K562 (cell line): ENCODE data around the gene PNKD. TPM values are rescaled to one million over a fixed set of nuclear protein-coding genes. Genes with fewer than 3 reads are reported as not detected.

Source experiments
- ATAC-seq: fragments of 200-7000 bp; cut with Tn5 transposase; 3 replicates; pipeline ENCODE4 v1.9.1; 2020; ENCODE audit warnings: moderate library complexity
- BruUV-seq: library from RNA; stranded (reverse); fragments of 400-500 nt; replicated peaks from 2 replicates; lab custom pipeline; 2021; lab: Mats Ljungman, UMichigan
- CTCF ChIA-PET: fragments of 300-600 bp; formaldehyde crosslinking; extraction: SDS; loops from one replicate; lab custom pipeline; 2021; ENCODE audit warnings: low intra/inter-chr PET ratio; lab: Yijun Ruan, JAX
- POLR2A ChIA-PET: fragments of 300-600, 350-650 bp; sonication (Branson Sonifier 250); formaldehyde crosslinking; extraction: SDS; loops from one replicate; lab custom pipeline; 2021; ENCODE audit warnings: antibody characterized with exemption, inconsistent platforms; lab: Yijun Ruan, JAX
- DNase-seq, 4 experiments: peaks; one replicate each; pipeline versions ENCODE4 v3.0.0 to v3.0.0-alpha.2; 2011 to 2018; ENCODE audit warnings: low spot score in 3 of 4, mixed read lengths in 3 of 4; ENCODE audit errors: extremely low read depth in 1 of 4
- FAIRE-seq: peaks from 2 replicates; lab custom pipeline; 2011; peaks lifted over from hg19 to GRCh38; lab: Jason Lieb, UNC
- H2AFZ ChIP-seq: 2 replicates; pipeline ENCODE4 v1.6.0; 2011; ENCODE audit warnings: low read depth, low read length, control low read depth, inconsistent platforms
- H3K27ac ChIP-seq: fragments of 200-600 bp; 3 replicates; pipeline ENCODE4 v1.8.0; 2011; ENCODE audit warnings: low read depth, mild to moderate bottlenecking, control low read depth, inconsistent platforms, low read length, moderate library complexity, mixed read lengths; ENCODE audit errors: extremely low read depth
- H3K27me3 ChIP-seq, 2 experiments: fragments of 300-600 bp in 1 of 2; 2 replicates in 1 of 2; 3 replicates in 1 of 2; pipeline versions ENCODE4 v1.6.0 to v1.8.0; 2011; ENCODE audit warnings: inconsistent platforms in 2 of 2, low read length in 2 of 2, mild to moderate bottlenecking in 1 of 2, mixed read lengths in 1 of 2, moderate library complexity in 1 of 2; ENCODE audit not compliant: control insufficient read depth in 2 of 2, insufficient read depth in 2 of 2
- H3K36me3 ChIP-seq: fragments of 300-600 bp; 3 replicates; pipeline ENCODE4 v1.8.0; 2011; ENCODE audit warnings: mild to moderate bottlenecking, low read length, inconsistent platforms; ENCODE audit not compliant: control insufficient read depth, insufficient read depth
- H3K4me1 ChIP-seq, 2 experiments: fragments of 200-600 bp in 1 of 2; replicated peaks in 1 of 2; 2 replicates in 1 of 2; 3 replicates in 1 of 2; pipeline versions ENCODE4 v1.5.1 to v1.8.0; 2011; ENCODE audit warnings: inconsistent platforms in 2 of 2, low read length in 2 of 2, mild to moderate bottlenecking in 1 of 2, mixed read lengths in 1 of 2, moderate library complexity in 1 of 2; ENCODE audit not compliant: control insufficient read depth in 2 of 2, insufficient read depth in 2 of 2
- H3K4me2 ChIP-seq: 2 replicates; pipeline ENCODE4 v1.6.1; 2011; ENCODE audit warnings: low read length, control low read depth, inconsistent platforms, mixed read lengths; ENCODE audit not compliant: insufficient read depth
- H3K4me3 ChIP-seq: fragments of 200-600 bp; sonication (generic), shearing (Covaris generic); 2 replicates; pipeline ENCODE4 v1.5.1; 2016; ENCODE audit warnings: control low read depth, inconsistent platforms
- H3K79me2 ChIP-seq: fragments of 200-600 bp; 3 replicates; pipeline ENCODE4 v1.8.0; 2011; ENCODE audit warnings: low read length, inconsistent platforms; ENCODE audit not compliant: control insufficient read depth, insufficient read depth
- H3K9ac ChIP-seq, 2 experiments: 2 replicates each; pipeline versions ENCODE4 v1.6.0 to v1.6.1; 2011; ENCODE audit warnings: low read depth in 2 of 2, low read length in 2 of 2, control low read depth in 1 of 2, inconsistent platforms in 1 of 2, mild to moderate bottlenecking in 1 of 2, mixed read lengths in 1 of 2; ENCODE audit not compliant: insufficient read depth in 1 of 2
- H3K9me1 ChIP-seq: one replicate; pipeline ENCODE4 v1.6.0; 2011; ENCODE audit warnings: inconsistent platforms, mild to moderate bottlenecking, low read length, moderate library complexity; ENCODE audit not compliant: control insufficient read depth, insufficient read depth
- H3K9me3 ChIP-seq: replicated peaks from 2 replicates; pipeline ENCODE4 v1.5.1; 2011; ENCODE audit warnings: low read depth, low read length, inconsistent platforms; ENCODE audit not compliant: control insufficient read depth, insufficient read depth
- H4K20me1 ChIP-seq: replicated peaks from 2 replicates; pipeline ENCODE4 v1.6.1; 2011; ENCODE audit warnings: low read length, inconsistent platforms, mixed read lengths; ENCODE audit not compliant: control insufficient read depth, insufficient read depth
- HOXB6 ChIP-seq: fragments of 250-450 bp; sonication (Bioruptor Pico); IDR thresholded peaks from 2 replicates; pipeline ENCODE4 v1.5.1; 2022; ENCODE audit warnings: mild to moderate bottlenecking, borderline replicate concordance
- MGA ChIP-seq: fragments of 450-650 bp; IDR thresholded peaks from 2 replicates; pipeline ENCODE4 v1.6.1; 2016; ENCODE audit warnings: mild to moderate bottlenecking, moderate library complexity
- RBFOX2 ChIP-seq: fragments of 200-400 bp; formaldehyde crosslinking; IDR thresholded peaks from 2 replicates; pipeline ENCODE4 v1.6.1; 2017; ENCODE audit warnings: low read depth, mild to moderate bottlenecking, low read length, moderate library complexity
- WGBS: fragments of 100-300 bp; shearing (Covaris generic); methylation state at CpG from one replicate; pipeline ENCODE4 v1.1.6; 2016; ENCODE audit warnings: low coverage, mixed read lengths; ENCODE audit not compliant: insufficient coverage; ENCODE audit errors: missing lambda C conversion rate; 5-methylcytosine and 5-hydroxymethylcytosine counted together
- in situ Hi-C: fragments of 300-500 bp; cut with MboI; formaldehyde crosslinking; loops from 4 replicates; pipeline ENCODE4 v1.15.0; 2018; ENCODE audit warnings: inconsistent platforms, mixed read lengths
- intact Hi-C: fragments of 100-400 bp; cut with micrococcal nuclease; formaldehyde crosslinking; loops from 2 replicates; pipeline ENCODE4 v1.14.2; 2022
- polyA plus RNA-seq, 8 experiments: library from polyadenylated mRNA; depleted of rRNA in 4 of 8; stranded (reverse) in 5 of 8; unstranded in 3 of 8; fragments of >200 nt; fragmentation: Nextera tagmentation in 2 of 8; fragmentation: Illumina TruSeq in 1 of 8; extraction: Ambion mirVana in 2 of 8; extraction: Trizol in 1 of 8; gene quantifications; 2 replicates each; pipeline versions ENCODE4 v1.2.1 to v1.2.3, GENCODE V29; 2011 to 2014; ENCODE audit warnings: inconsistent platforms in 1 of 8, missing spikeins in 1 of 8
- total RNA-seq, 7 experiments: library from RNA; depleted of rRNA in 6 of 7; stranded (reverse); fragments of >200 nt in 6 of 7; fragmentation: Illumina TruSeq in 2 of 7; extraction: Trizol in 2 of 7; gene quantifications; 2 replicates each; pipeline versions ENCODE4 v1.2.1 to v1.2.3, GENCODE V29; 2011 to 2021; ENCODE audit warnings: low replicate concordance in 1 of 7

Gene PNKD
- total and polyA plus RNA-seq, 9 of the 15 experiments (the other 6 are each of a cell fraction or from before 2014, with no cell fraction given): 26.0 to 105 (median 60.1) TPM

GRCh38 chr2:218264773-218265561 is 5.4 kb upstream of the PNKD start:
- WGBS: 87% methylated on average over 15 of the region's 22 CpGs
- H3K79me2 ChIP-seq: peaks cover 11% of the 10 kb centered on the region
- ChIA-PET CTCF (no interaction called here), POLR2A (no interaction called here)
- intact Hi-C loops (no loop called here), in situ Hi-C loops (no loop called here)
- no peak for FAIRE-seq
- peaks cover 4 to 18% of the 10 kb centered on the region in 2 experiments; a peak in 3 of 5 replicates for H3K4me1 ChIP-seq
- peaks cover 39% of the 10 kb centered on the region; the same call in 2 of the 3 replicates for H3K36me3 ChIP-seq
- H3K9ac ChIP-seq: no peak overlapping the region; a peak in 1 of 4 replicates
- no peak overlapping the region for H3K4me2 ChIP-seq
- ATAC-seq: no peak
- H3K27ac ChIP-seq: no peak overlapping the region
- DNase-seq: no peak
- H3K9me1 ChIP-seq: no peaks in the 10 kb centered on the region
- H3K9me3 ChIP-seq: no peaks in the 10 kb centered on the region
- no TSS peak for BruUV-seq
- TF ChIP-seq RBFOX2 (peak; percentile 32; the same call in 1 of the 2 replicates), MGA (no peak), HOXB6 (CRISPR knock-in tag) (no peak)
- H3K27me3 ChIP-seq: no peaks in the 10 kb centered on the region
- H3K4me3 ChIP-seq: no peak overlapping the region
- H2AFZ ChIP-seq: no peak overlapping the region
- H4K20me1 ChIP-seq: 0 out of 2 replicates have a peak, but pooled peaks cover 3% of the 10 kb centered on the region
